K562 (cell line): ENCODE data around the gene DDAH2. TPM values are rescaled to one million over a fixed set of nuclear protein-coding genes. Genes with fewer than 3 reads are reported as not detected.

ENCODE experiments used
- CBX8 ChIP-seq: fragments of 200-600 bp; sonication (generic); IDR thresholded peaks from 2 replicates; pipeline ENCODE4 v1.6.1; 2012; ENCODE audit warnings: borderline replicate concordance, mixed run types, low read depth, mild to moderate bottlenecking, moderate library complexity, mixed read lengths, low read length, control low read depth, inconsistent platforms; ENCODE audit not compliant: poor library complexity, severe bottlenecking; ENCODE audit errors: extremely low read depth
- CEBPG ChIP-seq, 3 experiments: fragments of 200-800 bp in 1 of 3; sonication (Bioruptor generic) in 1 of 3; sonication (generic) in 1 of 3; formaldehyde crosslinking in 1 of 3; IDR thresholded peaks in 2 of 3; conservative IDR thresholded peaks in 1 of 3; 2 replicates each; pipeline versions ENCODE4 v1.6.1 to v1.8.0; 2016 to 2022; ENCODE audit warnings: missing compliant biosample characterization in 2 of 3, missing genetic modification characterization in 2 of 3, mild to moderate bottlenecking in 1 of 3, missing genetic modification reagents in 1 of 3
- HLTF ChIP-seq: fragments of 450-650 bp; IDR thresholded peaks from 2 replicates; pipeline ENCODE4 v1.6.1; 2016
- HOXB6 ChIP-seq: fragments of 250-450 bp; sonication (Bioruptor Pico); IDR thresholded peaks from 2 replicates; pipeline ENCODE4 v1.5.1; 2022; ENCODE audit warnings: mild to moderate bottlenecking, borderline replicate concordance
- MCM2 ChIP-seq: fragments of 450-650 bp; IDR thresholded peaks from 2 replicates; pipeline ENCODE4 v1.6.1; 2017; ENCODE audit warnings: low read depth, mild to moderate bottlenecking
- OTX1 ChIP-seq: fragments of 450-650 bp; formaldehyde crosslinking; IDR thresholded peaks from 2 replicates; pipeline ENCODE4 v1.4.0; 2022; ENCODE audit warnings: mild to moderate bottlenecking
- RBM34 ChIP-seq: fragments of 200-400 bp; formaldehyde crosslinking; IDR thresholded peaks from 2 replicates; pipeline ENCODE4 v1.6.1; 2018; ENCODE audit warnings: low read length, borderline replicate concordance; ENCODE audit not compliant: insufficient read depth
- SIN3A ChIP-seq, 2 experiments: fragments of 150-350 bp in 1 of 2; IDR thresholded peaks; 2 replicates each; pipeline ENCODE4 v1.6.1; 2011 to 2016; ENCODE audit warnings: borderline replicate concordance in 2 of 2, low read depth in 2 of 2, low read length in 2 of 2, mild to moderate bottlenecking in 2 of 2, moderate library complexity in 2 of 2; ENCODE audit not compliant: control insufficient read depth in 1 of 2
- SUPT5H ChIP-seq: fragments of 450-650 bp; IDR thresholded peaks from 2 replicates; pipeline ENCODE4 v1.6.1; 2016
- ZFP1 ChIP-seq: fragments of 450-650 bp; formaldehyde crosslinking; IDR thresholded peaks from 2 replicates; pipeline ENCODE4 v1.4.0; 2020; ENCODE audit warnings: mild to moderate bottlenecking, mixed read lengths
- ZMIZ1 ChIP-seq, 2 experiments: fragments of 150-350 bp in 1 of 2; IDR thresholded peaks; 2 replicates each; pipeline ENCODE4 v1.6.1; 2012 to 2016; ENCODE audit warnings: low read depth in 2 of 2, low read length in 2 of 2, mild to moderate bottlenecking in 1 of 2, moderate library complexity in 1 of 2
- ZNF175 ChIP-seq: fragments of 200-800 bp; sonication (Bioruptor generic); IDR thresholded peaks from 2 replicates; pipeline ENCODE4 v1.6.1; 2016; ENCODE audit warnings: low read depth, mild to moderate bottlenecking, missing genetic modification characterization, missing compliant biosample characterization
- ZNF830 ChIP-seq: fragments of 250-450 bp; sonication (Bioruptor Pico); IDR thresholded peaks from 2 replicates; pipeline ENCODE4 v1.5.0; 2021; ENCODE audit warnings: mild to moderate bottlenecking
- polyA plus RNA-seq, 8 experiments: library from polyadenylated mRNA; depleted of rRNA in 4 of 8; stranded (reverse) in 5 of 8; unstranded in 3 of 8; fragments of >200 nt; fragmentation: Nextera tagmentation in 2 of 8; fragmentation: Illumina TruSeq in 1 of 8; extraction: Ambion mirVana in 2 of 8; extraction: Trizol in 1 of 8; gene quantifications; 2 replicates each; pipeline versions ENCODE4 v1.2.1 to v1.2.3, GENCODE V29; 2011 to 2014; ENCODE audit warnings: inconsistent platforms in 1 of 8, missing spikeins in 1 of 8
- total RNA-seq, 7 experiments: library from RNA; depleted of rRNA in 6 of 7; stranded (reverse); fragments of >200 nt in 6 of 7; fragmentation: Illumina TruSeq in 2 of 7; extraction: Trizol in 2 of 7; gene quantifications; 2 replicates each; pipeline versions ENCODE4 v1.2.1 to v1.2.3, GENCODE V29; 2011 to 2021; ENCODE audit warnings: low replicate concordance in 1 of 7
- TF ChIP-seq, protein P1 (sequence below): sonication (generic); formaldehyde crosslinking; IDR thresholded peaks from 2 replicates; pipeline ENCODE4 v1.8.1; 2023; ENCODE audit warnings: mild to moderate bottlenecking, missing genetic modification reagents
- TF ChIP-seq, protein P2 (sequence below): fragments of 450-650 bp; formaldehyde crosslinking; IDR thresholded peaks from 2 replicates; pipeline ENCODE4 v1.4.0; 2022; ENCODE audit warnings: mild to moderate bottlenecking, moderate library complexity

The DDAH2 gene
- total and polyA plus RNA-seq, 9 of the 15 experiments (the other 6 are each of a cell fraction or from before 2014, with no cell fraction given): 1.8 to 45.4 (median 21.4) TPM

GRCh38 chr6:31768363-31769257, 39.5 kb upstream of the DDAH2 start (continued):
- TF ChIP-seq CBX8 (no peak), ZMIZ1 (IDR thresholded peaks at IDR 0.05; ENCODE audit: low read depth in 2 of 2, low read length in 2 of 2) (no peak), CEBPG (CRISPR knock-in tag; IDR thresholded peaks at IDR 0.05) (no peak), CEBPG (tag; conservative IDR thresholded peaks at IDR 0.05 in 1 of 2, IDR thresholded peaks at IDR 0.05 in 1 of 2) (no peak), SIN3A (IDR thresholded peaks at IDR 0.05; ENCODE audit: borderline replicate concordance in 2 of 2, control insufficient read depth in 1 of 2, low read depth in 2 of 2, low read length in 2 of 2) (no peak), RBM34 (no peak), SUPT5H (no peak), HLTF (0 out of 2 replicates have a peak, but pooled peaks have one; percentile 16), OTX1 (CRISPR knock-in tag) (no peak), MCM2 (no peak), ZNF175 (no peak), ZFP1 (CRISPR knock-in tag) (no peak), HOXB6 (CRISPR knock-in tag) (peak; percentile 7; the same call in 1 of the 2 replicates), ZNF830 (CRISPR knock-in tag) (no peak)
- TF ChIP-seq, protein P1, sequence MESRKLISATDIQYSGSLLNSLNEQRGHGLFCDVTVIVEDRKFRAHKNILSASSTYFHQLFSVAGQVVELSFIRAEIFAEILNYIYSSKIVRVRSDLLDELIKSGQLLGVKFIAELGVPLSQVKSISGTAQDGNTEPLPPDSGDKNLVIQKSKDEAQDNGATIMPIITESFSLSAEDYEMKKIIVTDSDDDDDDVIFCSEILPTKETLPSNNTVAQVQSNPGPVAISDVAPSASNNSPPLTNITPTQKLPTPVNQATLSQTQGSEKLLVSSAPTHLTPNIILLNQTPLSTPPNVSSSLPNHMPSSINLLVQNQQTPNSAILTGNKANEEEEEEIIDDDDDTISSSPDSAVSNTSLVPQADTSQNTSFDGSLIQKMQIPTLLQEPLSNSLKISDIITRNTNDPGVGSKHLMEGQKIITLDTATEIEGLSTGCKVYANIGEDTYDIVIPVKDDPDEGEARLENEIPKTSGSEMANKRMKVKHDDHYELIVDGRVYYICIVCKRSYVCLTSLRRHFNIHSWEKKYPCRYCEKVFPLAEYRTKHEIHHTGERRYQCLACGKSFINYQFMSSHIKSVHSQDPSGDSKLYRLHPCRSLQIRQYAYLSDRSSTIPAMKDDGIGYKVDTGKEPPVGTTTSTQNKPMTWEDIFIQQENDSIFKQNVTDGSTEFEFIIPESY (CRISPR knock-in tag): peak; percentile 78; the same call in 1 of the 2 replicates
- TF ChIP-seq, protein P2, sequence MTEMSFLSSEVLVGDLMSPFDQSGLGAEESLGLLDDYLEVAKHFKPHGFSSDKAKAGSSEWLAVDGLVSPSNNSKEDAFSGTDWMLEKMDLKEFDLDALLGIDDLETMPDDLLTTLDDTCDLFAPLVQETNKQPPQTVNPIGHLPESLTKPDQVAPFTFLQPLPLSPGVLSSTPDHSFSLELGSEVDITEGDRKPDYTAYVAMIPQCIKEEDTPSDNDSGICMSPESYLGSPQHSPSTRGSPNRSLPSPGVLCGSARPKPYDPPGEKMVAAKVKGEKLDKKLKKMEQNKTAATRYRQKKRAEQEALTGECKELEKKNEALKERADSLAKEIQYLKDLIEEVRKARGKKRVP (CRISPR knock-in tag): 0 out of 2 replicates have a peak, but pooled peaks have one; percentile 16
- TF ChIP-seq, all 486 proteins: peak for 13
